Midbrain (tissue), 1 donor: ENCODE measurements around the gene SLC22A4.
A peak's percentile ranks its signal among the peaks of the same experiment; 100 is the strongest.

ENCODE experiments used
- DNase-seq: peaks from one replicate; lab custom pipeline; 2025; lab: John Stamatoyannopoulos, UW

Gene SLC22A4

DNA sequence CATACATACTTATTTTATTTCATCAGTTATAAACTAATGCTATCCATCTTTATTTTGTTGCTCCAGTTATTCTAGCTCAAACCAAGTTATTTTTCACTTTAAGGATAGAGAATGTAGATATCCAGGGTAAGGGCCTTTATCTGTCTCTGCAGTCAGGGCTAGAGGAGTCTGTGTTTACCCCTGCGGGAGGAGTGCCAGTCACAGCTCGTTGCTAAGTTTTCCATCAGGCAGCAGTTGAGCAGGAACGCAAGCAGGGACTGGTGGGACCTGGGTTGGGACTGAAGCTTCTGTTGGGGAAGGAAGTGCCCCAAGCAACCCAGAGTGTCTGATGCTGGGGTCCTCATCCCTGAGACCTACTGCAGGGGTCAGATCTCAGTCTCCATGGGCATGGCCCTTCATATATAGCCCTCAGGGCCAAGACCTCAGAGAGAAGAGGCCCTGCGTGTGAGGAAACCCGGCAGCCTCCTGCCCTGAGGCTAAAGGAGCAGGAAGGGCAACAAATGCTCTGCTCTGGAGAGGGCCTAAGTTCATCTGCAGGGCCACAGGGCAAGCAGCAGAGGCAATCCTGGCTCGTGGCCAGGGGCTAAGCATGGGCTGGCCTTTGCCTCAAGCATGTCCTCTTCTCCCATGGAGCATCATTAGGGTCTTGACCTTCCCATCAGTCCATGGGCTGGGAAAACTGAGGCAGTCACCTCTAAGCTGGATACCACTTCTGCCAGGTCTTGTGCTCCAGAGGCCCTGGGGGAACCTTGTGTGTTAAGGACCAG lies 6.6 kb downstream of the SLC22A4 start:
- DNase-seq = no peak

DNA sequence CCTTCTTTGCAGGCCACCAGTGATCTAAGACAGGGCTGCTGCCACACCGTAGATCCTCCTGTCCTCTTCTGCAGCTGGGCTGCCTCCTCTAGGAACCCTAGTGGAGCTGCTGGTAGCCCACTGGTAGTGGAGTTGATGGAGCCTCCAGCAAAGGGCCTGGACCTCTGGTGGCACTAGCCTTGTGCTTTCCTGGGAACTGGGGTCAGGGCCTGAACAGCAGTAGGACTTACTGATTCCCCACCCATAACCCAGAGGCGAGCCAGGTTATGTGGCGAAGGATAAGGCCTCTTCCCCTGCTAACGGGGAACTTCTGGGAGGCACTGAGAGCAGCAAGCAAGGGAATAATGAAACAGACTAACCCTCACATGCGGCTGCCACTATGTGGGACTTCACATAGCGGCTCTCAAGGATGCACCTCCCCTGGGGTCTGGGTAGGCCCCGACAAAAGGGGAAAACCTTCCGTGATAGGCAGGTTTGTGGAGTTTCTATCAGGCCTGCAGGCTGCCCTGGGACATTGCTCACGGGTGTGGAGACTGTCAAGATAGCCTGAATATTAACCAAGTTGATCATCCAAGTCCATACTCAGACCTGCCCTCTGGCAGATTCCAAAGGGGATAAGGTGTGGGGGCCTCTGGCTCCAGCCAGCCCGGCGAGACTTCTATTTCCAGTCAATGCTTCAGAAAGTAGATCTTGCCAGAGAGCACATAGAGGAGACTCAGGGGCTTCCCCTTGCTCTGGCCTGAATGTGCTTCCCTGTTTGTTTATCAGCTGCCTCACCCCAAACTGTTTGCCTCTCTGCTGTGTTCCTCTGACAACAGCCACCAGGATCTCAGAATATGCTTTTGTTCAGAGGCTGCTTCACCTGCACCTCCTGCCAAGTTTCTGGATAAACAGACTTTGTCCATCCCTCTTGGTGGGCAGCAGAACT lies 7.4 kb downstream of the SLC22A4 start:
- DNase-seq = no peak

DNA sequence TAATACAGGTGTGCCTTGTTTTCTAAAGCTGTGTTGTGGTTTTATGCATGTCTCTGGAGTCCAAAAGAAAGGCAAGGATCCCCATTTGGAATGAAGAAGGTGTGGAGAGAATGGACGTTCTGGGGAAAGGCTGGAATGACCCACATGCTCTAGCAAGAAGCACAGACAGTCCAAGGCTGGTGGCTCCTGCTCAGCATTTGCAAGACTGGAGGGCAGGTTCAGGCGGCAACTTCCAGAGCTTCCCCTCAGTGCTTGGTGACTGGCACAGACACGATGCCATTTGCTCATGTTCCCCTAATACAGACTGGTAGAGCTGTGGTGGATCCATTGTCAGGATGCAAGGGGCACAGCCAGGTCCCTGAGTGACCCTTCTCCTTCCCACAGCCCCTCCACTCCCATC lies 8.2 kb downstream of the SLC22A4 start:
- no peak for DNase-seq

DNA sequence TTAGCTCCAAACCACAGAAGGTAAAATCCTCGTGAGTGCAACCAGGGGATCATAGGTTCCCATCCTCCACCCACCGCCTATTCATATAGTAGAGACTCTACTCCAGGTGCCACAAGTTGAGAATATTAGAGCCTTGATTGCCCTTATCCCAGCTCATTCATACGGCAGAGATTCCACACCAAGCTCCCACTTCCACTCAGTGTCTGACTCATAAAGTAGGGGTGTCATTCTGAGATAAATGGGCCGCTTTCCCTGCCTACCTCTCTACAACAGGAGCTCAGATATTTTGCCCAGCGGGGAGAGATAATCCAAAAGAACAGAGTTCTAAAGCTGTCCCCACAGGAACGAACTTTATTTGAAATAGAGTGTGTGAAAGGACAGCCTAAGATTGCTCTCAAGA lies 9.4 kb downstream of the SLC22A4 start:
- no peak for DNase-seq

DNA sequence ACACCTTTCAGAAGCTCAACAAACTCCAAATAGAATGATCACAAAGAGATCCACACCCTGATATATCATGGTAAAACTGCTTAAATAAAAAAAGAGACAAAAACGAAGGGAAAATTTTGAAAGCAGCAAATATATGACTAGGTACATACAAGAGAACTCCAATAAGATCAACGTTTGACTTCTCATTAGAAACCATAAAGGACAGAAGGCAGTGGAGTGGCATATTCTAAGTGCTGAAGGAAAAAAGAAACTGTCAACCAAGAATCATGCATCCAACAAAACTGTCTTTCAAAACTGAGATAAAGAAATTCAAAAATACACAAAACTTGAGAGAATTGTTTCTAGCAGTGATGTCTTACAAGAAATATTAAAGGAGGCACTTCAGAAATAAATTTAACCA lies 11.2 kb downstream of the SLC22A4 start:
- no peak for DNase-seq

DNA sequence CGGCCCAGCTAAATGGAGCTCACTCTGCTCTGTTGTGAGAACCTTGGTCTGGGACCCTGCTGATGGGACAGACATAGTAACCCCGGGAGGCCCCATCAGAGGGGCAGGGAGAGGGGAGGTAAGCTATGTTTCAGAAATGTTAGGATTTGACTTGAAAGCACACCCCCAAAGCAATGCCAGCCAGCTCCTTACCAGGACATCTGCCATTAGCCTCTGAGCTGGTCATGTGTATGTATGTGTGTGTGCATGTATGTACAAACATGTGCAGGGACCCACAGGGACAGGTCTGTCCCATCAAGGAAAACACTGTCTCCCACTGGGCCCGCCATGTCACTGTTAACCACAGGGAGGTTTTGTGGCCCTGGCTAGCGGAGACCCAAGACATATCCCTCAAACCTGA lies 14.5 kb downstream of the SLC22A4 start:
- DNase-seq = no peak

DNA sequence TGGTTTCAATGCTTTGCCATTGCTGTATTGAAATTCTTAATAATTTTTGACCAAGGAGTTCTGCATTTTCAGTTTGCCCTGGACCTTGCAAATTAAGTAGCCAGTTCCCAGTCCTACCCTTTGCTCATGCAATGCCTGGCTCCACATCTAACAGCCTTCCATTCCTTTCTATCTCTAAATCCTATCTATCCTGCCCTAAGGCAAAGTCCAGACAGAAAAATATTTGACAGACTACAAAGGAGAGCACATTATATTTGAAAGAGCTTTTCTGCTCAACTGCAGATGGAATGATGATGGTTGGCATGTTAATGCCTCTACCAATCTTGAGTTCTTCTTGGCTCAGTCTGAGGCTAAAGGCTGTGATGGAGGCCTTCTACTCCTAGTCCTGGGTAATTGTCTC lies 15.5 kb downstream of the SLC22A4 start:
- DNase-seq = no peak

DNA sequence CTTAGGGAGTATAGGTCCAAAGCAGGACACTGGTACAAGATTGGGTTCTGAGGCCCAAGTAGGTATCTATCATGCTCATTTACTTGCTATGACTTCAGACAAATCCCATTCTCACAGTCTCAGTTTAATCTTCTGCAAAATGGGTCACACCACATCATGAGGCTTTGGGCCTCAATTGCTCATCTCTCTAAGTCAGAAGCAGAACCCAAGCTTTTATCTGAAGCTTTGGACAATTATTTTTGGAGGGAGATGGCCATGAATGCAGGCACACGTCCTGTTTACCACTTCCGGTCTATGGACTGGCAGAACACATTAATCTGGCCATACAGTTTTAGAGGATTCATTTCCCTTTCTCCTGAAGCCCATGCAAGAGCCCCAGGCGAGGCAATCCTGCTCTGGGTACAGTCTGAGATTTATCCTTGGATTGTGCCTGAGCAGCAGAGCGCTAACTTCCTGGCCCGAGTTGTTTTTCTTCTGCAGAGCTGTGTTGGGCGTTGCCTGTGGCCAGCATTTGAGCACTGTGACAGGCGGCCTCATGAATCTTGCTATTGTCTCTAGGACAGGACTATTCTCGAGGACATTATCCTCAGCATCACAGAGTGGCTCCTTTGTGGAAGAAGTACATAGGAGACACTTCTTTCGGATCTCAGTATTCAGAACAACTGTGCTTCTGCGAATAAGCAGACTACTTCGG lies 16.1 kb downstream of the SLC22A4 start:
- DNase-seq = peak; percentile 46

DNA sequence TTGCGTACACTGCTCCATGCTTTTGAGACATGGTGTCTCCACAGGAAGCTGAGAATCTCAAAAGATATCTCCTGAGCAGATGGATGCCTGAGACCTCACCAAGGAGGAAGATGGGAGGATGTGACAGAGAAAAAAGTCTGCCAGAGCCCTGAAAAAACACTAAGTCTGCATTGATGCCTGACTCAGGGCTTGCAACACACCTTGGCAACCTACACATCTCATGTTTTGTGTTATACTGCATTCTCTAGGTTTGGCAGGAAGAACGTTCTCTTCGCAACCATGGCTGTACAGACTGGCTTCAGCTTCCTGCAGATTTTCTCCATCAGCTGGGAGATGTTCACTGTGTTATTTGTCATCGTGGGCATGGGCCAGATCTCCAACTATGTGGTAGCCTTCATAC lies 19.2 kb downstream of the SLC22A4 start:
- no peak for DNase-seq

DNA sequence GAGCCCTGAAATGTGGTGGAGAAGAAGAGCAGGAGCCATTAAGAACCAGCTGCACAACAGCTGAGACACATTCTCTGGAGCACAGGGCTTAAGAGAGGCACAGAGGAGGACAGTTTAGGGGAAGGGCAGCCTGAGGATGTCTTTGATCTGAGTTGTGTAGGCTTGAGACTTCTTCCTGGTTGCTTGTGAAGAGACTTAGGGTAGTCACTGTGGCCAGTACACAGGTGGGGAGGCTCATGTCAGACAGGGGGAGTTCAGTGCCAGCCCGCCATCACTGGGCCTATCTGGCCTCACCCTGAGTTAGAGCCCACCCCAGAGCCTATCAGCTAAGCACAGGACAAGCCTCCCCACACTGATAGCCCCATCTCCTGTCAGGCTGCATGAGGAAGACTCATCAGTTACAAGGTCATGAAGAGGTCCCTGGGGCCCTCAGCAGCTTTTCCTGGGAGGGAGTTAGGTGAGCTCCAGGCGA lies 19.8 kb downstream of the SLC22A4 start:
- DNase-seq = no peak

DNA sequence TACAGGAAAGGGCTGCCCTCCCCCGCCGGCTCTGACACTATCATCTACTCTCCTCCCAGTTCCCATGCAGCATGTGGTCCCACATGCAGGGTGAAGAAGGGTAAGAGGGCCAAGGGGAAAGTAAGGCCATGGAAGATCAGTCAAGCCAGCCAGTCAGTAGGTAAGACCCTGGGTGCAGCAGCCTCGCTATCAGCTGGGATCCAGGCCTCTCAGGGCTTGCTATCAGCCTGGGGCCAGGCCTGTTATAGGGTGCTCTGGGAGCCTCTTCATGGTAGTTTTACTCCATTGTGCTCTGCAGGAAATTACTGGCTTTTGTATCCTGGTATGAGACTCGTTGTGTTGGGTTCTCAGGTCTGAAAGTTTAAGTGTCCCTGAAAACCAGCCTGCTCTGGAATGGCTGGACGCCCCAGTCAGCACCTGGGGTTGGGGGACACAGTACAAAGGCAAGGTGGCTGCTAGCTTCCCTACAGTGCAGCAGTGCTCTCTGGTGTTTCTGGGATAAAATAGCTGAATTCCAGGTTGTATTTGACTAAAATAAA lies 21.4 kb downstream of the SLC22A4 start:
- peak; percentile 6 for DNase-seq

DNA sequence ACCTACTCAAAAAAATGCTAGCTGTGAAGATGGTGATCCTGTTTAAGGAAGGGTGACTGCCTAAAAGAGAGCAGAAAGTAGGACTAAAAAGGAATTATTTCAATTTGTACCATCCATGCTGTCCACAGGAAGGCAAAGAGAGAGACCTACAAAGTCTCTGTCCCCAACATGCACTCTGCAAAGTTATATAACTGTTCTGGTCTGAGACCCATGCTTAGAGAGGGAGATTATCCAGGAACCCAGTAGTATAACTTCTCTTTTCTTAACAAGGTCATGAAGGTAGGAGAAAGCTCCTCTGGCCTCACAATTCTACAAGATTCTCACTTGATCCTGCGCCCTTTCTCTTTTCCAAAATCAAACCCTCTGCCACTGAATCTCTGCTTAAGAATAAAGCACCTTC lies 25.8 kb downstream of the SLC22A4 start:
- no peak for DNase-seq

DNA sequence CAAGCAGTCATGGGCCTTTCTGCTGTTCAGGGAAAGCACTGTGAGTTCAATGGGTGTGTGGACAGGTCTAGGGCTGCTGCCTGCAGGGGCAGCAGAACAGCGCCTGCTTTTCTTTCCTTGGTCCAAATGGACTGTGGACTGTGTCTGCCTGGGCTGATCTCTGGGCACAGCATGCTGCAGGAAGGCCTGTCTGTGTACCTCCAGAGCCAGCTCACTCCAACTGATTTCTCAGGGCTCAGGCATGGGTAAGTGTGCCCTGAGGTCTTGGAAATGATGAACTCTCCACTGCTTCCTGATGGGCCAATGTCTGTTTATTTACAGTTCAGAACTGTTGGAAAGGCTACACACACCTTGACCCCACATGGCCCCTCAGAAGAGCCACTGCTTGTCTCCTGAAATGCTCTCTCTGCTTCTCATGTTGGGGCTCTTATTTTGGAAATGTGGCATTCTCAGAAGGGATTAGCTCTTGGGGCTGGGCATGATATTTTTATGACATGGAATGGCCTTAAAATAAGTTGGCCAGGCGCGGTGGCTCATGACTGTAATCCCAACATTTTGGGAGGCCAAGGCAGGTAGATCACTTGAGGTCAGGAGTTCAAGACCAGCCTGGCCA lies 27.0 kb downstream of the SLC22A4 start:
- no peak for DNase-seq

DNA sequence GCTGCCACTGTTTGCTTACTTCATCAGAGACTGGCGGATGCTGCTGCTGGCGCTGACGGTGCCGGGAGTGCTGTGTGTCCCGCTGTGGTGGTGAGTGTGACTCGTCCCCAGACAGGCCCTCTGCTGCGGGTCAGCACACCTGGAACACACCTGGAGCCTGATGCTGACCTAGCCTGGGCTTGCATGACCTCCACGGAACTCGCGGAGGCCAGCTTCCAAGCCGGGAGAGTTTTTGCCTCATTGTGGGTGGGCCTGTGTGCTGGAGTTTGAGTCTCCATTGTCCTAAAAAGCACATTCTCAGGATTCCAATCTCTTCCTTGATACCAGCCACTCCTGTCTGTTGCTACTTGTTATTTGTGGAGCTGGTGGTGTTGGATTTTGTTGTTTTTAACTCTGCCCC lies 28.1 kb downstream of the SLC22A4 start:
- DNase-seq = no peak

DNA sequence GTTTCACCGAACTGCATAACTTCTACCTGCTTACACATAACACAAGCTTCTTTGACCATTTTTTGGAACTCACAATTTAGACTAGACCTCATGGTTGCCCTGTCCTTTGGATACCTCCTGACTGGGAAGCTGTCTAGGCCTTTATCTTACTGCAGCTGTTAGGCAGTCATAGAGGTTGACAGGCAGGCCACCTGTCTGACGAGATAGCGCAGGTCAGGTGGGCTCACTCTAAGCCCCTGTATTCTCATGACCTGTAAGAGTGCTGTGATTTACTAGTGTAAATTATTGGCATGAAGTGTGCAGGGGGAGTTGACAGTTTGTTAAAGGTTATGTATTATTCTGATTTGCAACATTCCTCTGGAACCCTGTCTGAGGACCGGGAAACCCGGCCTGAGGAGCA lies 29.0 kb downstream of the SLC22A4 start:
- no peak for DNase-seq

DNA sequence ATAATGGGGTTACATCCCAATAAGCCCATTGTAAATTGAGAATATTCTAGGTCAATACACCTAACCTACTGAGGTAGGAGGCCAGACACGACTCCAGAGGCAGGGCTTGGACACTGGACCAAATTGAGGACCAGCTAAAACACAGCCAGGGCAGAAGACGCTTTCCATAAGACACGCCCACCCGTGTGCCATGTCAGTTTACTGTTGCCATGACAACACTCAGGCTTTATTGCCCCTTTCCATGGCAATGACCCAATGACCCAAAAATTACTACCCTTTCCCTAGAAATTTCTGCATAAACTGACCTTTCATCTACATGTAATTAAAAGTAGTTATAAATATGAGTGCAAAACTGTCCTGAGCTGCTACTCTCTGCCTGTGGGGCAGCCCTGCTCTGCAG lies 31.5 kb downstream of the SLC22A4 start:
- DNase-seq = no peak

DNA sequence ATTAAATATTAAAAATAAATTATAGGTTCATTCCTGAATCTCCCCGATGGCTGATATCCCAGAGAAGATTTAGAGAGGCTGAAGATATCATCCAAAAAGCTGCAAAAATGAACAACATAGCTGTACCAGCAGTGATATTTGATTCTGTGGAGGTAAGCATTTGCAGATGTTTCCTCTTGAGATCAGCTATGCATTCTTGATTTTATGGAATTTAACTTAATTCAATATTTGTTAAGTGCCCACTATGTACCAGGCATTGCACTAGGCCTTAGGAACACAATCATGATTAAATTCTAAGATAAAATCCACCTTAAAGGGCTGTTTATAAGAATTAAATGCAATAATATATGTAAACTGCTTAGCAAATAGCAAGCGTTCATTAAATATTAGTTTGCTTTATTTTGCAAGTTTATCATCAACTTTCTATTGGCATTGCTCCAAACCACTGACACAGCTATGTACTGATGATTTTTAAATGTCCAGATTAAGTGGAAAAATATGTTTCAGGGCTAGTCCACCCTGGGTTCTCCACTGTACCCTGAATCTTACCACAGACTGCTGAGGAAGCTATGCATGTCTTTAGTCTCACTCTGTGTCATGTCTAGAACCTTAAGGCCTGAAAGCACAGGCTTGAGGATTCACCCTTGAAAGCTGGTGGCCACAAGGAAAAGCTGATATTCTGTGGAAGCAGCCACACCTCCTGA lies 33.2 kb downstream of the SLC22A4 start:
- no peak for DNase-seq

DNA sequence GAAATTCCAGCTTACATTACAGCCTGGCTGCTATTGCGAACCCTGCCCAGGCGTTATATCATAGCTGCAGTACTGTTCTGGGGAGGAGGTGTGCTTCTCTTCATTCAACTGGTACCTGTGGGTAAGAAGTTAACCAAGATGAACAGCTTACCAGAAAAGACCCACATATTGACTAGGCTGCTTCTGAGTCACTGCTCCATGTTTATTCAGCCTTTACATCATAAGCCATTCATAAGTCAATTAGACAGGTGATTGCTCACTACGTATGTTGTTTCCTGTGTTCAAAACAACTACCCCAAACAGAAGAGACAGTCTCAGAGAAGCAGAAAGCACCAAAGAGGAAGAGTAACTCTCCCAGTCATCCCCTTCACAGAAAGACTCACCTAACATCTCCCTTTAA lies 40.6 kb downstream of the SLC22A4 start:
- DNase-seq = no peak

DNA sequence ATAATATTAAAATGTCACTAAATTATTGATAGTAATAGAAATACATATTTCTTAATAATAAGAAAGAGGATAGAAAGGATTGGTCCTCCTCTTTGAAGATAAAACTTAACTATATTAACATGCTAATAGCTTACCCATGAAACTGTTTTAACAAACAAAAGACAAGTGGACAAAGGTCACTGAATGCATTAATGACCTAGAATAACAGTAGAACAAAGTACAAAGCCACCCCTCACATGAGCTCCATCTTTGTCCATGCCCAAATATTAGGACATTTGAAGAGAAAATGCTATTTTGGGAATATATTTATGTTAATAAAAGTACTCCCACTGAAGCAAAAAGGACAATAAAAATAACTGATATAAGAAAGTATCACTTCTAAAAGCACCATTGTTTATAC lies 41.2 kb downstream of the SLC22A4 start:
- no peak for DNase-seq

DNA sequence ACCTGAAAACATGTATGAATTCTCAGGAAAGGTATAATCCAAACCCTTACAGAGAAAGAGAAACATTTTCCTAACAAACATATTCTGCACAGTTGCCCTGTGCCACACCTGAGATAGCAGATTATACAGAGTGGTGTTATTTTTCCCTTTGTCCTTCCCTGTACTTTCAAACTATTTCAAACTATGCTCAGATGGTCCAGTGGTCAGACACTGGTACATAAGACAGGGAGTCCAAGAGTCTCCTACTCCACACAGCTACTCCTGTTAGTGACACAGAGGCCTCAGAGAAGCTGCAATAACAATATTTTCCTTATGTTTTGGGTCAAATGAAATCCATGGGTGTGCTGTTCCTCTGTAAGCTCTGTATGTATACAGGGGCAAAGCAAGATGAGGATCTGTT lies 45.3 kb downstream of the SLC22A4 start:
- DNase-seq = no peak
